RWPE1 (cell line): ENCODE data around the gene MORN3.

Source experiments
- CTCF ChIA-PET: fragments of 350-600 bp; sonication (Branson Sonifier 250); formaldehyde crosslinking; extraction: SDS; loops from one replicate; lab custom pipeline; 2021; lab: Yijun Ruan, JAX
- POLR2A ChIA-PET: fragments of 400-600 bp; formaldehyde crosslinking; extraction: SDS; loops from one replicate; lab custom pipeline; 2020; ENCODE audit warnings: antibody characterized with exemption; ENCODE audit not compliant: low non-redundant PET; lab: Yijun Ruan, JAX
- DNase-seq: peaks from one replicate; pipeline ENCODE4 v3.0.0; 2012; ENCODE audit warnings: low spot score
- H3K27ac ChIP-seq: fragments of 450-650 bp; 2 replicates; pipeline ENCODE4 v1.5.1; 2017
- CTCF ChIP-seq: fragments of 450-650 bp; conservative IDR thresholded peaks from 2 replicates; pipeline ENCODE4 v1.5.1; 2017; ENCODE audit warnings: low read depth, mild to moderate bottlenecking

MORN3 gene

GRCh38 chr12:121610239-121611149, 59.0 kb downstream of the MORN3 start:
- no peak for TF ChIP-seq CTCF
- no peak overlapping the region for H3K27ac ChIP-seq
- CTCF ChIA-PET = interaction anchor here (0.6 kb wide), 1 partner anchor 111 kb away, joined by 3 read pairs; no protein-coding TSS in a partner anchor
- no peak for DNase-seq
- POLR2A ChIA-PET = no interaction called here

GRCh38 chr12:121608301-121608700, 61.2 kb downstream of the MORN3 start:
- ChIA-PET POLR2A (no interaction called here), CTCF (no interaction called here)
- no peak for DNase-seq
- H3K27ac ChIP-seq = no peak overlapping the region
- TF ChIP-seq CTCF = no peak

- TF ChIP-seq CTCF = no peak
- no peak overlapping the region for H3K27ac ChIP-seq
- POLR2A ChIA-PET = no interaction called here
- no peak for DNase-seq
- CTCF ChIA-PET = interaction anchor here (0.6 kb wide), 1 partner anchor 808 kb away, joined by 4 read pairs; no protein-coding TSS in a partner anchor
These were observed 65.9 kb downstream of the MORN3 start for GRCh38 chr12:121603581-121603980.

- ChIA-PET POLR2A (no interaction called here), CTCF (no interaction called here)
- TF ChIP-seq CTCF = no peak
- no peak overlapping the region for H3K27ac ChIP-seq
- no peak for DNase-seq
These were observed 66.7 kb downstream of the MORN3 start for GRCh38 chr12:121602766-121603165.

GRCh38 chr12:121600702-121601336, 68.6 kb downstream of the MORN3 start:
- ChIA-PET POLR2A (no interaction called here), CTCF (interaction anchor here (0.6 kb wide), 1 partner anchor 35 kb away, joined by 4 read pairs; no protein-coding TSS in a partner anchor)

More at GRCh38 chr12:121600702-121601336, 68.6 kb downstream of the MORN3 start:
- no peak for TF ChIP-seq CTCF
- H3K27ac ChIP-seq = no peak overlapping the region
- DNase-seq = no peak
